Measurements from ENCODE around the gene TBC1D7. TPM values are rescaled to one million over a fixed set of nuclear protein-coding genes. Genes with fewer than 3 reads are reported as not detected.

Gene TBC1D7
- total RNA-seq, 1 donor from 2014 or later: 15.3 TPM

GRCh38 chr6:13368731-13369115, 40.4 kb upstream of the TBC1D7 start:
- no peaks in the 10 kb centered on the region for H3K9me3 Mint-ChIP-seq (ENCODE audit: unreplicated experiment)
- H3K27ac Mint-ChIP-seq (ENCODE audit: unreplicated experiment): no peak overlapping the region
- H3K27me3 Mint-ChIP-seq (ENCODE audit: unreplicated experiment): no peaks in the 10 kb centered on the region
- H3K36me3 Mint-ChIP-seq (ENCODE audit: unreplicated experiment): no peaks in the 10 kb centered on the region
- DNase-seq (ENCODE audit: extremely low spot score, unreplicated experiment): no peak
- H3K4me1 Mint-ChIP-seq (ENCODE audit: unreplicated experiment): peaks cover 2% of the 10 kb centered on the region
- TF ChIP-seq, protein P1, sequence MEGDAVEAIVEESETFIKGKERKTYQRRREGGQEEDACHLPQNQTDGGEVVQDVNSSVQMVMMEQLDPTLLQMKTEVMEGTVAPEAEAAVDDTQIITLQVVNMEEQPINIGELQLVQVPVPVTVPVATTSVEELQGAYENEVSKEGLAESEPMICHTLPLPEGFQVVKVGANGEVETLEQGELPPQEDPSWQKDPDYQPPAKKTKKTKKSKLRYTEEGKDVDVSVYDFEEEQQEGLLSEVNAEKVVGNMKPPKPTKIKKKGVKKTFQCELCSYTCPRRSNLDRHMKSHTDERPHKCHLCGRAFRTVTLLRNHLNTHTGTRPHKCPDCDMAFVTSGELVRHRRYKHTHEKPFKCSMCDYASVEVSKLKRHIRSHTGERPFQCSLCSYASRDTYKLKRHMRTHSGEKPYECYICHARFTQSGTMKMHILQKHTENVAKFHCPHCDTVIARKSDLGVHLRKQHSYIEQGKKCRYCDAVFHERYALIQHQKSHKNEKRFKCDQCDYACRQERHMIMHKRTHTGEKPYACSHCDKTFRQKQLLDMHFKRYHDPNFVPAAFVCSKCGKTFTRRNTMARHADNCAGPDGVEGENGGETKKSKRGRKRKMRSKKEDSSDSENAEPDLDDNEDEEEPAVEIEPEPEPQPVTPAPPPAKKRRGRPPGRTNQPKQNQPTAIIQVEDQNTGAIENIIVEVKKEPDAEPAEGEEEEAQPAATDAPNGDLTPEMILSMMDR (IDR thresholded peaks at IDR 0.05): no peak
- no peak overlapping the region for H3K4me3 Mint-ChIP-seq (ENCODE audit: unreplicated experiment)

GRCh38 chr6:13368079-13368730, 39.9 kb upstream of the TBC1D7 start:
- DNase-seq (ENCODE audit: extremely low spot score, unreplicated experiment): no peak
- Mint-ChIP-seq H3K4me3 (ENCODE audit: unreplicated experiment) (no peak overlapping the region), H3K9me3 (ENCODE audit: unreplicated experiment) (no peaks in the 10 kb centered on the region), H3K4me1 (ENCODE audit: unreplicated experiment) (peaks cover 2% of the 10 kb centered on the region), H3K36me3 (ENCODE audit: unreplicated experiment) (no peaks in the 10 kb centered on the region), H3K27ac (ENCODE audit: unreplicated experiment) (no peak overlapping the region), H3K27me3 (ENCODE audit: unreplicated experiment) (no peaks in the 10 kb centered on the region)
- TF ChIP-seq, protein P1 (IDR thresholded peaks at IDR 0.05): no peak

GRCh38 chr6:13367396-13367795, 39.1 kb upstream of the TBC1D7 start:
- peaks cover 2% of the 10 kb centered on the region for H3K4me1 Mint-ChIP-seq (ENCODE audit: unreplicated experiment)
- no peaks in the 10 kb centered on the region for H3K9me3 Mint-ChIP-seq (ENCODE audit: unreplicated experiment)
- no peaks in the 10 kb centered on the region for H3K36me3 Mint-ChIP-seq (ENCODE audit: unreplicated experiment)
- H3K4me3 Mint-ChIP-seq (ENCODE audit: unreplicated experiment): no peak overlapping the region
- H3K27ac Mint-ChIP-seq (ENCODE audit: unreplicated experiment): no peak overlapping the region
- no peak for DNase-seq (ENCODE audit: extremely low spot score, unreplicated experiment)
- no peaks in the 10 kb centered on the region for H3K27me3 Mint-ChIP-seq (ENCODE audit: unreplicated experiment)
- TF ChIP-seq, protein P1 (IDR thresholded peaks at IDR 0.05): no peak

- TF ChIP-seq, protein P1 (IDR thresholded peaks at IDR 0.05): no peak
- H3K27me3 Mint-ChIP-seq (ENCODE audit: unreplicated experiment): no peaks in the 10 kb centered on the region
- no peak for DNase-seq (ENCODE audit: extremely low spot score, unreplicated experiment)
- no peak overlapping the region for H3K27ac Mint-ChIP-seq (ENCODE audit: unreplicated experiment)
- no peak overlapping the region for H3K4me3 Mint-ChIP-seq (ENCODE audit: unreplicated experiment)
- no peaks in the 10 kb centered on the region for H3K36me3 Mint-ChIP-seq (ENCODE audit: unreplicated experiment)
- H3K4me1 Mint-ChIP-seq (ENCODE audit: unreplicated experiment): peaks cover 2% of the 10 kb centered on the region
- no peaks in the 10 kb centered on the region for H3K9me3 Mint-ChIP-seq (ENCODE audit: unreplicated experiment)
Measured at GRCh38 chr6:13365320-13365719, 37.0 kb upstream of the TBC1D7 start.

GRCh38 chr6:13364842-13365241, 36.5 kb upstream of the TBC1D7 start:
- Mint-ChIP-seq H3K9me3 (ENCODE audit: unreplicated experiment) (no peaks in the 10 kb centered on the region), H3K4me3 (ENCODE audit: unreplicated experiment) (no peak overlapping the region), H3K36me3 (ENCODE audit: unreplicated experiment) (no peaks in the 10 kb centered on the region), H3K27me3 (ENCODE audit: unreplicated experiment) (no peaks in the 10 kb centered on the region), H3K4me1 (ENCODE audit: unreplicated experiment) (peaks cover 2% of the 10 kb centered on the region), H3K27ac (ENCODE audit: unreplicated experiment) (no peak overlapping the region)
- DNase-seq (ENCODE audit: extremely low spot score, unreplicated experiment): no peak
- TF ChIP-seq, protein P1 (IDR thresholded peaks at IDR 0.05): no peak

All from osteocyte (in vitro differentiated cells).